ENCODE measurements around the gene GNL2.
"Not testable (repeated sequence)": the region's sequence is repeated elsewhere in the genome, so short reads cannot be mapped to it uniquely, and the experiment has no call there.

The GNL2 gene

DNA sequence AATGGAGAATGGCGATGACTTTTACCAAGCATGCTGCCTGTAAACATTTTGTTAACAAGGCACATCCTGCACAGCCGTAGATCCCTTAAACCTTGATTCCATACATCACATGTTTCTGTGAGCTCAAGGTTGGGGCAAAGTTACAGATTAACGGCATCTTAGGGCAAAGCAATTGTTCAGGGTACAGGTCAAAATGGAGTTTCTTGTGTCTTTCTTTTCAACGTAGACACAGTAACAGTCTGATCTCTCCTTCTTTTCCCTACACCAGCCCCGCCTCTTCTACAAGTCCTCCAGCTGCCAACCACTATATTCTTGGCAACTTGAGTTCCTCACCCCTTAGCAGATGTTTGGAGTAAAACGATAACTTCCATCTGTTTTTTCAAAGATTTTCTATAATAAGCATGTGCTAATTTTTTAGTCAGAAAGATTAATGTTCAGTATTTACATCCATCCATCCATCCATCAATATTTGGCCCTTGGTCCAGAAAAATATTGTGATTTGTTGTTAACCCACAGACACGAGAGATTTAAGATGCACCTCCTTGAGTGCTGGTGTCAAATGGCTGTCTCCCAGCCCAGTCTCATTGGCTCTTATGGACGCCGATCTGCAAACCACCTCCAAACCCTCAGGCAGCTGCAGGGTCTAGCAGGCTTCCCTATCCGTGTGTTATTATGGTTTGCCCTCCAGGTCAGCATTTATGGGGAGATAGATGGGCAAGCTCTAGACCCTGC lies 35.2 kb downstream of the GNL2 start:
- H3K36me3 ChIP-seq (ENCODE audit: control insufficient read depth, insufficient read depth, low read length): peaks cover 2% of the 10 kb centered on the region; the same call in 1 of the 2 replicates
- H3K27ac ChIP-seq (ENCODE audit: low read length): no peak overlapping the region
- no CpG with 5 or more reads among the region's 10 CpGs for WGBS (ENCODE audit: insufficient coverage, insufficient read length)
- no peaks in the 10 kb centered on the region; the same call in 1 of the 2 replicates for H3K4me1 ChIP-seq (ENCODE audit: control insufficient read depth, insufficient read depth, low read length)
- H3K4me3 ChIP-seq (ENCODE audit: low read length): no peak overlapping the region
- no peaks in the 10 kb centered on the region for H3K27me3 ChIP-seq (ENCODE audit: control insufficient read depth, insufficient read depth, low read length)
- H3K9me3 ChIP-seq (ENCODE audit: control insufficient read depth, insufficient read depth, low read length): no peaks in the 10 kb centered on the region
- DNase-seq (ENCODE audit: low read depth, low spot score): no peak

- H3K27me3 ChIP-seq (ENCODE audit: control insufficient read depth, insufficient read depth, low read length); H3K4me3 ChIP-seq (ENCODE audit: low read length); H3K36me3 ChIP-seq (ENCODE audit: control insufficient read depth, insufficient read depth, low read length); H3K27ac ChIP-seq (ENCODE audit: low read length); H3K9me3 ChIP-seq (ENCODE audit: control insufficient read depth, insufficient read depth, low read length); H3K4me1 ChIP-seq (ENCODE audit: control insufficient read depth, insufficient read depth, low read length); DNase-seq (ENCODE audit: low read depth, low spot score): not testable (repeated sequence)
- WGBS (ENCODE audit: insufficient coverage, insufficient read length): no CpG with 5 or more reads among the region's 12 CpGs
These were observed 35.8 kb downstream of the GNL2 start for GRCh38 chr1:37559957-37560379.

DNA sequence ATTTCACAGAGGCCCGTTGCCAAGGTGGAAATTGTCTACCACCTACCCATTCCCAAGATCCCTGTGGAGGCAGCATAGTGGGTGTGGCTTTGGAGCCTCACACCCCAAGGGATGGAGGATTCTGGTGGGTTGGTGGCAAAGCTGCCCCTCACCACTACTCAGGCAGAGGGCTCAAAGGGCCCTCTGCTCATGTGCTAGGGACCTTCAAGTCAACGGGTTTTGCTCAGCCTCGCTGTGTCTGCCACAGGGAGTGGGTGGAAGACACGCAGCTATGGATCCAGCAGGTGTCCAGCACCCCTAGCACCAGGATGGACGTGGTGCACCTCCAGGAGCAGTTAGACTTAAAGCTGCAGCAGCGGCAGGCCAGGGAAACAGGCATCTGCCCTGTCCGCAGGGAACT lies 36.7 kb downstream of the GNL2 start:
- no peaks in the 10 kb centered on the region for H3K36me3 ChIP-seq (ENCODE audit: control insufficient read depth, insufficient read depth, low read length)
- no peaks in the 10 kb centered on the region; the same call in 1 of the 2 replicates for H3K4me1 ChIP-seq (ENCODE audit: control insufficient read depth, insufficient read depth, low read length)
- no peaks in the 10 kb centered on the region for H3K27me3 ChIP-seq (ENCODE audit: control insufficient read depth, insufficient read depth, low read length)
- H3K4me3 ChIP-seq (ENCODE audit: low read length): no peak overlapping the region
- DNase-seq (ENCODE audit: low read depth, low spot score): no peak
- WGBS (ENCODE audit: insufficient coverage, insufficient read length): no CpG with 5 or more reads among the region's 7 CpGs
- H3K9me3 ChIP-seq (ENCODE audit: control insufficient read depth, insufficient read depth, low read length): no peaks in the 10 kb centered on the region
- no peak overlapping the region for H3K27ac ChIP-seq (ENCODE audit: low read length)

- Histone ChIP-seq H3K27me3 (ENCODE audit: control insufficient read depth, insufficient read depth, low read length) (no peaks in the 10 kb centered on the region), H3K27ac (ENCODE audit: low read length) (no peak overlapping the region), H3K4me1 (ENCODE audit: control insufficient read depth, insufficient read depth, low read length) (no peaks in the 10 kb centered on the region; the same call in 1 of the 2 replicates), H3K9me3 (ENCODE audit: control insufficient read depth, insufficient read depth, low read length) (no peaks in the 10 kb centered on the region), H3K36me3 (ENCODE audit: control insufficient read depth, insufficient read depth, low read length) (no peaks in the 10 kb centered on the region), H3K4me3 (ENCODE audit: low read length) (no peak overlapping the region)
- no CpG with 5 or more reads among the region's 1 CpG for WGBS (ENCODE audit: insufficient coverage, insufficient read length)
- no peak for DNase-seq (ENCODE audit: low read depth, low spot score)
These were observed 37.3 kb downstream of the GNL2 start for GRCh38 chr1:37558411-37558810.

DNA sequence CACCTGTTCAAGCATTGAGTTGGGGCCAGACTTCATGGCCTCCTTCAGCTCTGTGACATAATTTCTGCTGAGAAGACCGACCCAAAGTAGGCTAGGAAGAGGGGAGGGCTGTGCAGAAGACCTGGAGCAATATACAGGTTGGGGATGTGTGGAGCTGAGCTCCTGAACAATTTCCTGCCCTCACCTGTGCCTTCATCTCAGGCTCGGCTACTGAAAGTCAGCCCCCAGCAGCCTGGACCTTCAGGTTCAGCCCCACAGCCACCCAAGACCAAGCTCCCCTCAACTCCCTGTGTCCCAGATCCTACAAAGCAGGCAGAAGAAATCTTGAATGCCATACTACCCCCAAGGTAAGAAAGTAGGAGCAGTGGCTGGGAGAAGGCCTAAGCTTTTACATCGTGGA lies 38.3 kb downstream of the GNL2 start:
- Histone ChIP-seq H3K4me3 (ENCODE audit: low read length) (peak overlapping the region; percentile 32; the same call in 1 of the 2 replicates), H3K9me3 (ENCODE audit: control insufficient read depth, insufficient read depth, low read length) (no peaks in the 10 kb centered on the region), H3K4me1 (ENCODE audit: control insufficient read depth, insufficient read depth, low read length) (no peaks in the 10 kb centered on the region; the same call in 1 of the 2 replicates), H3K27ac (ENCODE audit: low read length) (no peak overlapping the region), H3K27me3 (ENCODE audit: control insufficient read depth, insufficient read depth, low read length) (no peaks in the 10 kb centered on the region), H3K36me3 (ENCODE audit: control insufficient read depth, insufficient read depth, low read length) (no peaks in the 10 kb centered on the region)
- DNase-seq (ENCODE audit: low read depth, low spot score): no peak
- WGBS (ENCODE audit: insufficient coverage, insufficient read length): no CpG with 5 or more reads among the region's 3 CpGs

DNA sequence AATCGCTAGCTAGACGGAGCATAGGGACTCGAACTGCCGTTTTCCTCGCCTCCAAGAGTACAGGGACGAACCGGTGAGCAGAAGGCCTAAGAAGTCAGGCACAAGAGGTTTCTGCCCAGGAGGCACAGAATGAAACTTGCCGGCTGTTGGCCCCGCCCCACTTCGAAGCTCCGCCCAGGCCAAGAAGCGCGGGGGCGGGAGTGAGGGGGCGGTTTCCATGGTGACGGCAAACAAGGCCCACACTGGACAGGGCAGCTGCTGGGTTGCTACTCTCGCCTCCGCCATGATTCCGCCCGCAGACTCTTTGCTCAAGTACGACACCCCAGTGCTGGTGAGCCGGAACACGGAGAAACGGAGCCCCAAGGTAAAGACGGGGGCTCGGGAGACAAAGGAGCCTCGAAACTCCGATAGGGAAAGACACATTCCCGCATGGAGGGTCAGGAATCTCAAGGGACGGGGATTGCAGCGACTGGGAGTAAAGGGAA lies 39.0 kb downstream of the GNL2 start, which contains the start of gene DNALI1:
DNALI1 (plus strand) TSS at position 229 of the 485 bp plus-strand sequence; CDS start at position 284, 55 bp downstream.
- DNase-seq (ENCODE audit: low read depth, low spot score): peak; percentile 68
- Histone ChIP-seq H3K27me3 (ENCODE audit: control insufficient read depth, insufficient read depth, low read length) (no peaks in the 10 kb centered on the region), H3K4me1 (ENCODE audit: control insufficient read depth, insufficient read depth, low read length) (no peaks in the 10 kb centered on the region; the same call in 1 of the 2 replicates), H3K36me3 (ENCODE audit: control insufficient read depth, insufficient read depth, low read length) (no peaks in the 10 kb centered on the region), H3K27ac (ENCODE audit: low read length) (no peak within 1 kb of the TSS), H3K4me3 (ENCODE audit: low read length) (peak within 1 kb of the TSS; percentile 32; the same call in 1 of the 2 replicates), H3K9me3 (ENCODE audit: control insufficient read depth, insufficient read depth, low read length) (no peaks in the 10 kb centered on the region)
- WGBS (ENCODE audit: insufficient coverage, insufficient read length): no CpG with 5 or more reads among the region's 31 CpGs

DNA sequence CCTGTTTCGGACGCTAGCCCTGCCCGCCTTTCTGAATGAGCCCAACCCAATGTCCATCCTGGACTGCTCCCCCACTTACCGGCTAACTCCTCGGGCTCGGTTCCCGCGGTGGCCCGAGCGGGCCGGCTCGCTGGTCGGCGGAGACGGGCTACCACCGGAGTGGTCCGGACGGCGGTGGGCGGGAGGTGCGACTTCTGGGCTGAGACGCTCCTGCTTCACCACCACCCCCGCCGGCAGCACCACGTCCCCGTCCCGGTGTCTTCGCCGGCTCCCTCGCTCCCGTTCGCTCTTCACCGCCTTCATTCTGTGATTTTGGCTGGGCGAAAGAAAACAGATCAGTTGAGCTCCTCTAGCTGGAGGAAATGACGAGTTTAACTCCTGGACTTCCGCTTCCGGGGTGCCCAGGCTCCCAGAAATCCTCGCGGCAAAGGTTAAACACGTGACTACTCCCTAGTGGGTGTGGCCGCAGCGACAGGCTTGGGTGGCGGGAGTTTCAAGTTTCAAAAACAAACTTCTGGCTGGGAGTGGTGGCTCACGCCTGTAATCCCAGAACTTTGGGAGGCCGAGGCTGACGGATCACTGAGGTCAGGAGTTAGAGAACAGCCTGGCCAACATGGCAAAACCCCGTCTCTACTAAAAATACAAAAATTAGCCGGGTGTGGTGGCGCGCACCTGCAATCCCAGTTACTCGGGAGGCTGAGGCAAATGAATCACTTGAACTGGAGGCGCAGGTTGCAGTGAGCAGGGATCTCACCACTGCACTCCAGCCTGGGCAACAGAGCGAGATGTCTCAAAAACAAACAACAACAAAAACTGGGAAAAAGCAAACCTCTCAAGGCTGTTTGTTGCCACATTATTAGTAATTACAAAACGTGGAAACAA lies 41.6 kb downstream of the GNL2 start, which contains the start of gene SNIP1:
SNIP1 (minus strand) TSS at position 367 of the 882 bp plus-strand sequence; CDS start at position 303, 64 bp downstream.
- Histone ChIP-seq H3K9me3 (ENCODE audit: control insufficient read depth, insufficient read depth, low read length) (no peaks in the 10 kb centered on the region), H3K4me3 (ENCODE audit: low read length) (peak within 1 kb of the TSS; percentile 100), H3K4me1 (ENCODE audit: control insufficient read depth, insufficient read depth, low read length) (no peaks in the 10 kb centered on the region; the same call in 1 of the 2 replicates), H3K27ac (ENCODE audit: low read length) (no peak within 1 kb of the TSS), H3K36me3 (ENCODE audit: control insufficient read depth, insufficient read depth, low read length) (no peaks in the 10 kb centered on the region), H3K27me3 (ENCODE audit: control insufficient read depth, insufficient read depth, low read length) (no peaks in the 10 kb centered on the region)
- peak; percentile 75 for DNase-seq (ENCODE audit: low read depth, low spot score)
- no CpG with 5 or more reads among the region's 54 CpGs for WGBS (ENCODE audit: insufficient coverage, insufficient read length)

GRCh38 chr1:37553598-37553926 lies 42.2 kb downstream of the GNL2 start:
- Histone ChIP-seq H3K36me3 (ENCODE audit: control insufficient read depth, insufficient read depth, low read length) (no peaks in the 10 kb centered on the region), H3K27ac (ENCODE audit: low read length) (no peak overlapping the region), H3K27me3 (ENCODE audit: control insufficient read depth, insufficient read depth, low read length) (no peaks in the 10 kb centered on the region), H3K4me1 (ENCODE audit: control insufficient read depth, insufficient read depth, low read length) (no peaks in the 10 kb centered on the region; the same call in 1 of the 2 replicates), H3K4me3 (ENCODE audit: low read length) (peak overlapping the region; percentile 100), H3K9me3 (ENCODE audit: control insufficient read depth, insufficient read depth, low read length) (no peaks in the 10 kb centered on the region)
- WGBS (ENCODE audit: insufficient coverage, insufficient read length): no CpG with 5 or more reads among the region's 11 CpGs
- no peak for DNase-seq (ENCODE audit: low read depth, low spot score)

DNA sequence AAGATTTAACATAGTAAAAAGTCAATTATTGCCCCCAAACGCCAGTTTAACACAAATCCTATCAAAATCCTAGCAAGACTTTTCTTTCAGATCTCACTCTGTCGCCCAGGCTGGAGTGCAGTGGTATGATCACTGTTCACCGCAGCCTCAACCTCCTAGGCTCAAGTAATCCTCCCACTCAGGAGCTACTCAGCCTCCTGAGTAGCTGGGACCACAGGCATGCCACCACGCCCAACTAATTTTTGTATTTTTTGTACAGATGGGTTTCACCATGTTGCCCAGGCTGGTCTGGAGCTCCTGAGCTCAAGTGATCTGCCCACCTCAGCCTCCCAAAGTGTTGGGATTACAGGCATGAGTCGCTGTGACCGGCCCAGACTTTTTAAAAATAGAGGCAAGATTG lies 46.4 kb downstream of the GNL2 start:
- Histone ChIP-seq H3K4me3 (ENCODE audit: low read length) (no peak overlapping the region), H3K4me1 (ENCODE audit: control insufficient read depth, insufficient read depth, low read length) (no peaks in the 10 kb centered on the region), H3K9me3 (ENCODE audit: control insufficient read depth, insufficient read depth, low read length) (no peaks in the 10 kb centered on the region), H3K27me3 (ENCODE audit: control insufficient read depth, insufficient read depth, low read length) (no peaks in the 10 kb centered on the region), H3K27ac (ENCODE audit: low read length) (no peak overlapping the region), H3K36me3 (ENCODE audit: control insufficient read depth, insufficient read depth, low read length) (peaks cover 12% of the 10 kb centered on the region; the same call in 1 of the 2 replicates)
- WGBS (ENCODE audit: insufficient coverage, insufficient read length): no CpG with 5 or more reads among the region's 6 CpGs
- DNase-seq (ENCODE audit: low read depth, low spot score): no peak

- H3K4me1 ChIP-seq (ENCODE audit: control insufficient read depth, insufficient read depth, low read length): no peaks in the 10 kb centered on the region
- no peaks in the 10 kb centered on the region for H3K27me3 ChIP-seq (ENCODE audit: control insufficient read depth, insufficient read depth, low read length)
- no peaks in the 10 kb centered on the region for H3K9me3 ChIP-seq (ENCODE audit: control insufficient read depth, insufficient read depth, low read length)
- no CpG with 5 or more reads among the region's 5 CpGs for WGBS (ENCODE audit: insufficient coverage, insufficient read length)
- H3K36me3 ChIP-seq (ENCODE audit: control insufficient read depth, insufficient read depth, low read length): peaks cover 18% of the 10 kb centered on the region; the same call in 1 of the 2 replicates
- no peak overlapping the region for H3K4me3 ChIP-seq (ENCODE audit: low read length)
- H3K27ac ChIP-seq (ENCODE audit: low read length): no peak overlapping the region
- DNase-seq (ENCODE audit: low read depth, low spot score): no peak
These were observed 50.7 kb downstream of the GNL2 start for GRCh38 chr1:37545019-37545418.

Measured in iPS DF 6.9 (cell line).